ENCODE results near the gene TARBP2. TPM values are rescaled to one million over a fixed set of nuclear protein-coding genes. Genes with fewer than 3 reads are reported as not detected.
A peak's percentile ranks its signal among the peaks of the same experiment; 100 is the strongest.

Gene TARBP2
- polyA plus RNA-seq, 3 donors = 16.6 to 39.4 (median 24.4) TPM

DNA sequence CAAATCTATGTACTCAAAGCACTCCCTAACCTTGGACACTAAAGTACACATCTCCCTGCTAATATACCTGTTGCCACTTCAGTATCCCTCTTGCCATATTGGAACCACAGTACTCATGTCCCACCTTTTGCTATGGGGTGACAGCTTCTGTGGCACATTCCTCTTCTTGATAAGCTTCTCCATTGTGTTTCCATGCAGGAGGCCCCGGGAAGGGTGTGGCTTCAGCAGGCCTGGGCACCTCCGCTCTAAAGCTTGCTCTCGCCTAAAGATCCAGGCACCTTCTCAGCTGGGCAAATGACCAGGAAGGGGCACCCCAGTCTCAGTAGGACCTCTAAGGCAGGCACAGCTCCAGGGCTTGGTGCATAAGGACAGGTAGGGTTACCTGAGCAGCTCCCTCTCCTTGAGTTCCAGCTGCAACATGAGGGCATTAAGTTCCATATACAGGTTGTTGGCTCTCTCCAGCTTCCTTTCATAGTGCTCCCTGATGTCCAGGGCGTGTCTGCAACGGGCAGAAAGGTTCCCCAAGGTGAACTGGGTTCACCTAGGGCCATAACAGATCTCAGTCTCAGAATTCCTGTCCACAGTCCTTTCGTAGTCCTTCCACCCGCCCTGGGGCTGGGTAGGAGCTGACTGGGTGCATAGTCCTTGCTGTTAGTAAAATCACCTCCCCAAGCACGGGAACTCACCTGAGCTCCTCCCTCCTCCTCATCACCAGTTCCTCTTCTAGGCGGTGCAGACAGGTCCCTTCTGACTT is 17.7 kb upstream of the TARBP2 start:
- Histone ChIP-seq H4K20me1 (ENCODE audit: insufficient read depth, low read length) (peaks cover 83% of the 10 kb centered on the region), H3K36me3 (replicated peaks in 1 of 2; ENCODE audit: control insufficient read depth in 1 of 2, insufficient read depth in 2 of 2, low read length in 2 of 2) (peaks cover 67 to 97% of the 10 kb centered on the region in 2 donors), H3K27me3 (ENCODE audit: control insufficient read depth in 2 of 2, insufficient read depth in 2 of 2, low read length in 2 of 2) (no peaks in the 10 kb centered on the region), H3K4me1 (ENCODE audit: control insufficient read depth in 1 of 2, insufficient read depth in 2 of 2, low read length in 2 of 2) (no peaks in the 10 kb centered on the region), H3K4me2 (replicated peaks; ENCODE audit: extremely low read depth, low read length, poor library complexity, severe bottlenecking) (no peak overlapping the region), H3K9ac (ENCODE audit: insufficient read depth, low read length, poor library complexity, severe bottlenecking) (no peak overlapping the region), H2AFZ (ENCODE audit: insufficient read depth, low read depth, low read length, poor library complexity, severe bottlenecking) (no peak overlapping the region), H3K9me3 (replicated peaks in 1 of 2; ENCODE audit: control insufficient read depth in 1 of 2, insufficient read depth in 1 of 2, low read length in 2 of 2) (no peaks in the 10 kb centered on the region), H3K79me2 (ENCODE audit: insufficient read depth, low read length) (peaks cover 1% of the 10 kb centered on the region), H3K4me3 (replicated peaks in 1 of 3; ENCODE audit: low read depth in 2 of 3, low read length in 3 of 3) (no peak overlapping the region), H3K27ac (ENCODE audit: low read depth in 1 of 2, low read length in 2 of 2) (peak overlapping the region in 1 of 2 donors; percentile 26)
- no peak for DNase-seq
- Mint-ChIP-seq H3K4me3 (no peak overlapping the region), H3K36me3 (peaks cover 56 to 57% of the 10 kb centered on the region in 2 donors), H3K27me3 (ENCODE audit: low read depth in 3 of 3) (peaks cover 0 to 2% (median 1%) of the 10 kb centered on the region in 3 donors), H3K4me1 (no peaks in the 10 kb centered on the region), H3K27ac (peak overlapping the region in 2 of 7 donors; percentile 23 to 68), H3K9me3 (peaks cover 0 to 1% (median 0%) of the 10 kb centered on the region in 7 donors)
- intact Hi-C loops (cut with micrococcal nuclease) = no loop called here
- WGBS (ENCODE audit: insufficient coverage) = 98% methylated on average over 4 of the region's 9 CpGs
- TF ChIP-seq CTCF (IDR thresholded peaks at IDR 0.05) = no peak

DNA sequence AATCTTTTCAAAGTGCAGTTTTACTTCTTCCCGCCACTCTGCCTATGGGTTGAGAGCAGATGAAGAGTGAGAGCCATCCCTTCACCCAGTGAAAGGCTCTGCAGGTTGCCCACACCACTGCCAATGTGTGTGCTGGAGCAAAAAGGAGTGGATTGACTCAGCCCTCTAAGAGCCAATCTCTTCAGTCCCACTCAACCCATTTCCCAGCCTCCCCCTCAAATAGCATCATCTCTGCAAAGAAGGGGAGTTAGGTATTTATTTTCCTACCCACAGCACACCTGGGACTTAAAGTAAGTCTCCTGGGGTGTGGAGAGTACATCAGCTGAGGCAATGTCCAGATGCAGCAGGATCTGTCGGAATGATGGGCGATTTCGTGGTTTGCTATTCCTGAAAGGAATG is 17.1 kb upstream of the TARBP2 start:
- intact Hi-C loops (cut with micrococcal nuclease) = no loop called here
- Histone ChIP-seq H3K27ac (ENCODE audit: low read depth in 1 of 2, low read length in 2 of 2) (no peak overlapping the region), H2AFZ (ENCODE audit: insufficient read depth, low read depth, low read length, poor library complexity, severe bottlenecking) (no peak overlapping the region), H3K9ac (ENCODE audit: insufficient read depth, low read length, poor library complexity, severe bottlenecking) (no peak overlapping the region), H3K36me3 (replicated peaks in 1 of 2; ENCODE audit: control insufficient read depth in 1 of 2, insufficient read depth in 2 of 2, low read length in 2 of 2) (peaks cover 61 to 91% of the 10 kb centered on the region in 2 donors), H4K20me1 (ENCODE audit: insufficient read depth, low read length) (peaks cover 77% of the 10 kb centered on the region), H3K4me1 (ENCODE audit: control insufficient read depth in 1 of 2, insufficient read depth in 2 of 2, low read length in 2 of 2) (no peaks in the 10 kb centered on the region), H3K4me2 (replicated peaks; ENCODE audit: extremely low read depth, low read length, poor library complexity, severe bottlenecking) (no peak overlapping the region), H3K79me2 (ENCODE audit: insufficient read depth, low read length) (no peaks in the 10 kb centered on the region), H3K4me3 (replicated peaks in 1 of 3; ENCODE audit: low read depth in 2 of 3, low read length in 3 of 3) (no peak overlapping the region), H3K9me3 (replicated peaks in 1 of 2; ENCODE audit: control insufficient read depth in 1 of 2, insufficient read depth in 1 of 2, low read length in 2 of 2) (no peaks in the 10 kb centered on the region), H3K27me3 (ENCODE audit: control insufficient read depth in 2 of 2, insufficient read depth in 2 of 2, low read length in 2 of 2) (no peaks in the 10 kb centered on the region)
- no peak for TF ChIP-seq CTCF (IDR thresholded peaks at IDR 0.05)
- H3K9me3 Mint-ChIP-seq = peaks cover 0 to 1% (median 0%) of the 10 kb centered on the region in 7 donors
- H3K4me1 Mint-ChIP-seq = no peaks in the 10 kb centered on the region
- peaks cover 51 to 54% of the 10 kb centered on the region in 2 donors for H3K36me3 Mint-ChIP-seq
- H3K27ac Mint-ChIP-seq = peak overlapping the region in 3 of 7 donors; percentile 21 to 68 (median 34)
- H3K27me3 Mint-ChIP-seq (ENCODE audit: low read depth in 3 of 3) = peaks cover 0 to 2% (median 1%) of the 10 kb centered on the region in 3 donors
- H3K4me3 Mint-ChIP-seq = no peak overlapping the region
- WGBS (ENCODE audit: insufficient coverage) = 100% methylated on average over 2 of the region's 4 CpGs
- DNase-seq = no peak

All from CD14-positive monocyte (primary cell).